NCI-H774 (cell line): ENCODE measurements around the gene TMEM30A.

ENCODE experiments used
- DNase-seq: peaks from one replicate; lab custom pipeline; 2025; lab: John Stamatoyannopoulos, UW

Gene TMEM30A

DNA sequence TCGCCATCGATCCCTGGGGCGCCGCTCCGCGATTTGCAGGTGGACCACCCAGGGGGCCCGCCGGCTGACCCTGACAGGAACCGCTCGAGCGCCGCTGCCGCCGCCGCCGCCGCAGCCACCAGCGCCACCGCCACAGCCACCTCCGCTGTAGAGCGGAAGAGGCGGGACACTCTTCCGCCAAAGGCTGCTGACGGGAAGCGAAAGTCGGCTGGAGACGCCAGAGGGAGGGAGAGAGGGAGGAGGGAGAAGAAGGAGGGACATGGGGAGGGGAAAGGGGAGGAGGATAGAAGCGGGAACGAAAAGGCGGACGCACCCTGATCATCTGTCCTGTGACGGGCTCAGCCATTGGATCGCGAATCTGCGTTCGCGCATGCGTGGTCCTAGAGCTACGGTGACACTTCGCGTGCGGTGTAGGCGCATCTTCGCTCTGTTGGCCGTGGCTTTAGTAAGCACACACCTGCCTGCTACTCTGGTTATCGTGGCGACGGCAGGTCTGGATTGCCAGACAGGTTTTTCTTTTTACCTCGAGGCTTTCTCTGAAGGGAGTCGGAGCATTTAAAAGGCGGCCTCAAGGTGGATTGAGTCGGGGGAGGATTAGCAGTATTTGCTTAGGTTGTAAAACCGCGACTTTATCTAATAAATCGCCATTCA, at the start of gene TMEM30A:
TMEM30A (minus strand) TSS at position 161 of the 651 bp plus-strand sequence; CDS start at position 7, 154 bp downstream.
- peak; percentile 99 for DNase-seq

- DNase-seq, result no peak
Measured at GRCh38 chr6:75333676-75334200, 49.1 kb upstream of the TMEM30A start.

DNA sequence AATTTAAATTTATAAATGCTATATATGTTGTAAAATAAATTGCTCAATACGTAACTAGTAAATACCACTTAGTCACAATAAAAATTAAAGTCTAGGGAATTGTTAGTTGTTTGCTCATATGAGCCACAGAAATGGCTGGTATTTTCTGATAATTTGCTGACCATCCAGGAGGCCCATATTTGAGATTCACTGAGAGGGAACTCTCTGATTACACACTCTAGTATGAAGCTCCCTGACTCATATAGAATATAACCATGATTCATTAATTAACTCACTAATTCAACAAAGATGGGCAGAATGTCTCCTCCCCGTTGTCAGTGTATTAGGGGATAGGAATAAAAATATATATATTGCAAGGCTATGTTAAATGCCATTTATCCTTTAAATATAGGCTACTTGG, 46.6 kb upstream of the TMEM30A start:
- DNase-seq, result no peak

DNA sequence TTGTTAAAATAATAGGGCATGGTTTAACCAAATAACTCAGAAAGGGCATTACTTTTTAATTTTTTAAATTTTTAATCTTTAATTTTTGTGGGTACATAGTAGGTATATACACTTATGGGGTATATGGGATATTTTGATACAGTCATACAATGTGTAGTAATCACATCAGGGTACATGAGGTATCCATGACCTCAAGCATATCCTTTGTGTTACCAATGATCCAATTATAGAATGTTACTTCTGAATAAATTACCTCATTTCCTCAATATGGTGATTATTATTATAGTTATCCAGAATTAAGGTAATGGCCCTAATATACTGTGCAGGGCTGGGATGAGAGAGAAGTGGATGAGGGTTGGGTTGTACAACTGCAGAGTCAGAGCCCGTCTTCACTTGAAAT, 45.1 kb upstream of the TMEM30A start:
- DNase-seq, result no peak

DNA sequence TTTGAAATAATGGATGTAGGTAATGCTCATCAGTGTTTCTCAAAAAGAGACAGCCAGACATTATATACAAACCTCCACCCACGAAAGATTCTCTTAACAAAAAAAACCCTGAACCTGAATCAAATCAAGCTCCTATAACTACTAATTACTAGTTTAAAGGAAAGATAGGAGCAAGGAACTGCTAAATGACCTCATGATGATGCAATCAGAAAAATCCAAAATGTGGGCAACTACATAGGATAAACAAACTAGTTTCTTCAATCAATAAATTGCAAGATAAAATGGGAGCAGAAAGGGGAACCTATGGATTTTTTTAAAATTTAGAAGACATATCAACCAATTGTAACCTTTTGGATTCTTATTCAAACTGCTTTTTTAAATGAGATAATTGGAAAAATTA, 43.2 kb upstream of the TMEM30A start:
- no peak for DNase-seq

DNA sequence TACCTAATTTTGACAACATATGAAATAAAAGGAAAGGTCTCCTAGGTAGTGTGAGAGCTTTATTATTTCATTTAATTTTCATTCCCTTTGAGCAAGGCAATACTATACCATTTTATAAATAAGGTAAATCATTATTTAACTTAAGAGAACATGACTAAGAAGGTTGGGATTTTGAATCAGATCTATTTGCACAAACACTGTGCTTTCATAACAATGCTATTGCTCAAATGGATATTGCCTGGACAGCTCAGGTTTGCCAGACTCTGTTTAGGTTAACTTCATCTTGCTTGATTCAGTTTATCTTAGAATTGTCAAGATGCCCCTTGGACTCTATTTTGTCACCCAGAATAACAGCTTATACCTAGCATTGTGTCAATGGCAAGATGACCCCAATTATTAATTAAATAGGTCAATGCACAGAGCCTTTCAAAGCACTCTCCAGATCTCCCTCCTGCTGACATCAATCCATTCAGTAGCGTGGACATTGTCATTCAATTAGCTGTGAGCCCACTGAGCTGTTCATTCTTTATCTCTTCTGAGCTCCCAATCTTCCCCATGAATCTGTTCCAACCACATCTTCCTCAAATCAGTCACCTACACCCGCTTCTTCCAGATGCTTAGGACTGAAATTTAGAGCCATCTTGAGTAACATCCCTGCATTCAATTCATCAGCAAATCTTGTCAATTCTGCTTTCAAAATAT, 42.1 kb upstream of the TMEM30A start:
- DNase-seq, result no peak

DNA sequence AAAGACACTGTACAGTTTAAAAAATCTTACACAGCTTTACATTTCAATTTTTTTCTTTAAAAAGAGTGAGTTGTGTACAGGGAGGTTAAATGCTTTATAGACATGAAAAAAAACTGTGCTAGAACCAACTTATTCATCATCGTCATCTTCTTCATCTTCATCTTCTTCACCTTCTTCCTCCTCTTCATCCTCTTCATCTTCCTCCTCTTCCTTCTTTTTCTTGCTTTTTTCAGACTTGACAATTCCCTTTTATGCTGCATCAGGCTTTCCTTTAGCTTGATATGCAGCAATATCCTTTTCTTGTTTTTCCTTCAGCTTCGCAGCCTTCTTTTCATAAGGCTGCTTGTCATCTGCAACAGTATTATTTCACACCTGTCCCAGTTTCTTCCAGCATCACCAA, 34.3 kb upstream of the TMEM30A start:
- no peak for DNase-seq

GRCh38 chr6:75317503-75318206, 33.1 kb upstream of the TMEM30A start:
- no peak for DNase-seq

- DNase-seq, result no peak
Measured at GRCh38 chr6:75315978-75316377, 31.4 kb upstream of the TMEM30A start.

GRCh38 chr6:75308250-75308988, 23.8 kb upstream of the TMEM30A start:
- DNase-seq, result no peak

DNA sequence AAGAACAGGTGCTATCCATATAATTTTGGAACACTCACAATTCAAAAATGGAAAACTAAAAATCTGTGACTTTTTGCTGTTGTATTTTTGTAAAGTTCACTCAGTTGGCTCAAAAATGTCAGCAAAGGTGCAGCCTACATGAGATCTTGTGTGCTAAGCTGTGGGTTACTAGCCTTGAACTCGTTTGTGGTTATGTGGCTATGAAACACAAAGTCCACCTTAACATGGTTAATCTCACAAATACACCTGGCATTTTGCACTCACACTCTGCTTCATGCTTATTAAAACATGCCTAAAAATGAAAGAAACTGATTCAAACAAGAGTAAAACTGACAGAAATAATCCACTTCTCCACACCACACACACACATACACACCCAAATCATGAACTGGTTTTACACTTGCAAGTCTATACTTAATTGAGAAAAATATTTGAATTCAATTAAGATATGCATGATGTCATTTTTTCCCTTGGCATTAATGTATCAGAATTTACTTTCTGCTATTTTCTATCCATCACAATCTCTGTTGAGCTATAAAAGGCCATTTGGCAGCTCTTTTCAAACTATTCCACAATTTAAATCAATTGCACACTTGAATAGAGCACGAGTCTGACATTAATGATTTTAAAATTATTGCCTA, 22.9 kb upstream of the TMEM30A start:
- DNase-seq, result no peak

- no peak for DNase-seq
Measured at GRCh38 chr6:75306064-75306463, 21.5 kb upstream of the TMEM30A start.

DNA sequence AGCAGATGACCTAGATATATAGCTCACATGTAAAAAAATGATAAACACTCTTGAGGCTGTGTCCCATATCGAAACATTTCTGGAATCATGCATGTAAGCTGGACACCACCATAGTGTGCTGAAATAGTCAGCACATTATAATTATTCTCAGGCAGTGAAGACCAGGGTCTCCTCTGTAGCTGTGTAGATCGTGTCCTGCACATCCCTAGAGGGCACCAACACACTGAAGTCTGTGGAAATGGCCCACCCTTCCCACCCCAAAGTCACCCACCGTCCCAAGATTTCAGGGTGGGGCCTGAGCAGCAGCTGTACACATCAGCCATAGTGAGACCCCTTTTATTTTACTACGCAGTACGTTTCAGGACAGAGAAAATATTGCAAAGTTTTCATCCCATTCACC, 21.0 kb upstream of the TMEM30A start:
- no peak for DNase-seq

- DNase-seq, result no peak
Measured at GRCh38 chr6:75302280-75302679, 17.7 kb upstream of the TMEM30A start.

GRCh38 chr6:75301537-75301936, 16.9 kb upstream of the TMEM30A start:
- DNase-seq, result no peak

GRCh38 chr6:75301088-75301487, 16.5 kb upstream of the TMEM30A start:
- DNase-seq, result no peak

DNA sequence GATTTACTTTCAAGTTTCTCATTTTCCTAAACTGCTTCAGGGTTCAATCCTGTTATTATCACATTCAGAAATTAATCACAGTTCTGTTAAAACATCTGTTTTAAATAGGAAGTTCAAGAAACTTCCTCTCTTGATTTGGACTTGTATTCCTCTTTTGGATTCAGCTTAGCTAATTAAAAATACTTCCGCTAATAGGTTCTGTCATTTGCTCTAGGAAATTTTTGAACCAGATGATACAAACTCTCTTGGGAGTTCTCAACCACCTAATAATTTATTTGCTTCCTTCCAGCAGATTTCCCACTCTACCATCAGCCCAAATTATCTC, 15.9 kb upstream of the TMEM30A start:
- DNase-seq, result no peak

DNA sequence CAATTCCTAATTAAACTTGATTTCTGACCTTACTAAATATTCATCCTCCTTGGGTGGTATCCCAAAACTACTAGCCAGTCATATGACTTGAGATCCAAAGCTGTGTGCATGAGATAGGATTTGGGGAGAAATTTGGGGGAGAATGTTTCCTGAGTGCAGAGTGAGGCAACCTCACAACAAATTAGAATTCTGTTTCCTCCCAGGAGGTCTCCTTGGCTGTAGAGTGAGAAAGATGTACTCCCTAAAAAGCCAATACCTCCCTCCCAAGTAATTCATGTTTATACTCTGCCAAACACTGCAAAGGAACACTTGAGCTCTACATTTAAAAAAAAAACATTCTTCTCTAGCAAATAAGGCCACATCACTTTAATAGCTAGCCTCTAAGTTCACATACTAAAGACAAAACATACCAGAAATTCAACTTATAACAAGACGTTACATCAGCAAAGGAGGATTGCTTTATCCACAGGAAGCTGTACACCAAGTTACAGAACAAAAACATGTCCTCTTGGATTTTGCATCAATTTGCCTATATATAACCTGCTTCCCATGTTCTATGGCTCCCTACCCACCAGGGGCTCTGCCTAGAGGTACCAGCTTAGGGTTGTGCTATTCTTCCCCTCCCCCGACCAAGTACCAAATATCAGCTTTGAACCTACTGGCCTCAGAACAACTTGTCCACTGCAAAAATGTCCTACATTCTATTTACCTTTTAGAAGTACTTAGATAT, 15.4 kb upstream of the TMEM30A start:
- no peak for DNase-seq

- DNase-seq, result peak; percentile 61
Measured at GRCh38 chr6:75296811-75297779, 12.5 kb upstream of the TMEM30A start.

GRCh38 chr6:75292555-75292954, 8.0 kb upstream of the TMEM30A start:
- DNase-seq, result no peak
